ENCODE measurements around the gene ARFIP1. TPM values are rescaled to one million over a fixed set of nuclear protein-coding genes. Genes with fewer than 3 reads are reported as not detected.

The ARFIP1 gene
- total and polyA plus RNA-seq, 9 of the 15 experiments (the other 6 are each of a cell fraction or from before 2014, with no cell fraction given) = 14.1 to 25.1 (median 20.9) TPM

DNA sequence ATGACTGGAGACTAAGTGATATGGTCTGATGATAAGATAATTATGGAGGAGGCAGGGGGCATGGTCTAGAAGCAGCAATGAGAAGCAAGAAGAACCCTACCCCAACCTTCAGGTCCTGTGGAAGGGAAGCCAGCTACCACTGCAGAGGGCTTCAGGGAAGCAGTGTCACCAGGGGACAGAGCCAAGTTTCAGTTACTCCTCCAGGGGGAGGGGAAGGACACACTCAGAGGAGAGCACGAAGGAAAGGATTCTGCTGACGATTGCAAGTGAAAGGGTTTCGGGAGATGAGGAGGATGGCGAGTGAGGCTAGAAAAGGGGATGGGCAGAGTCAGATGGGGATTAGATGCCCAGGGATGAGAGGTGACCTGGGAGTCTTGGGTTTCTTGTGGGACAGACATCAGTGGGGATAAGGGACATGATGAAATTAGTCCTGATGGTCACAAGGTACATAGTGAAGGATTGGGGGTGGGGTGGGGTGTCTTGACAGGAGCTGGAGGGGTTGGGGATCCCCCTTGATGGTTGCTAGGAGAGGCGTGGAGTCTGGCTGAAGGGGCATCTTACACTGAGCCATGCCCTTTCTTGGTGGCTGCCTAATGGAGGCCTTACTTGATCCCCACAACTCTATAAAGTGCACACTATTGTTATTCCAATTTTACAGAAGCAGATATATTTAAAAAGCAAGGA lies 45.6 kb upstream of the ARFIP1 start:
- H3K9me1 ChIP-seq (ENCODE audit: control insufficient read depth, insufficient read depth, low read length) = no peaks in the 10 kb centered on the region
- no TSS peak for BruUV-seq (replicated peaks)
- intact Hi-C loops (cut with micrococcal nuclease) = no loop called here
- WGBS (ENCODE audit: insufficient coverage, low coverage, missing lambda C conversion rate) = 3% methylated on average over 5 of the region's 5 CpGs
- H3K4me3 ChIP-seq = no peak overlapping the region
- in situ Hi-C loops (cut with MboI) = no loop called here
- CTCF ChIA-PET (ENCODE audit: low intra/inter-chr PET ratio) = interaction anchor here (1.2 kb wide), 1 partner anchor 326 kb away, joined by 3 read pairs; no protein-coding TSS in a partner anchor
- H3K9me3 ChIP-seq (replicated peaks; ENCODE audit: control insufficient read depth, insufficient read depth, low read depth, low read length) = no peaks in the 10 kb centered on the region
- no peaks in the 10 kb centered on the region for H3K36me3 ChIP-seq (ENCODE audit: control insufficient read depth, insufficient read depth, low read length)
- FAIRE-seq = no peak
- no peak for TF ChIP-seq YY1 (IDR thresholded peaks at IDR 0.05; ENCODE audit: borderline replicate concordance in 1 of 3, control insufficient read depth in 1 of 3, extremely low read depth in 1 of 3, insufficient read depth in 3 of 3, insufficient read length in 1 of 3, insufficient replicate concordance in 2 of 3, low read depth in 1 of 3, low read length in 2 of 3)
- TF ChIP-seq ZFP36 (IDR thresholded peaks at IDR 0.05; ENCODE audit: low read depth, low read length, partially characterized antibody) = peak; percentile 56
- H2AFZ ChIP-seq (ENCODE audit: low read depth, low read length) = no peak overlapping the region
- no peak overlapping the region for H3K27ac ChIP-seq (ENCODE audit: extremely low read depth, low read depth, low read length)
- POLR2A ChIA-PET = interaction anchor here (0.6 kb wide), 2 partner anchors 15 to 32 kb away, joined by 3 to 4 read pairs; no protein-coding TSS in a partner anchor
- H3K27me3 ChIP-seq (ENCODE audit: control insufficient read depth in 2 of 2, insufficient read depth in 2 of 2, low read length in 2 of 2) = peaks cover 5 to 9% of the 10 kb centered on the region in 2 experiments; a peak in 3 of 5 replicates
- ATAC-seq = no peak
- DNase-seq (ENCODE audit: extremely low read depth in 1 of 4, low spot score in 3 of 4) = no peak
- H3K4me2 ChIP-seq (ENCODE audit: insufficient read depth, low read length) = no peak overlapping the region
- no peaks in the 10 kb centered on the region for H3K4me1 ChIP-seq (replicated peaks in 1 of 2; ENCODE audit: control insufficient read depth in 2 of 2, insufficient read depth in 2 of 2, low read length in 2 of 2)
- H3K79me2 ChIP-seq (ENCODE audit: control insufficient read depth, insufficient read depth, low read length) = no peaks in the 10 kb centered on the region
- H3K9ac ChIP-seq (ENCODE audit: insufficient read depth in 1 of 2, low read depth in 2 of 2, low read length in 2 of 2) = no peak overlapping the region
- H4K20me1 ChIP-seq (replicated peaks; ENCODE audit: control insufficient read depth, insufficient read depth, low read length) = no peaks in the 10 kb centered on the region

DNA sequence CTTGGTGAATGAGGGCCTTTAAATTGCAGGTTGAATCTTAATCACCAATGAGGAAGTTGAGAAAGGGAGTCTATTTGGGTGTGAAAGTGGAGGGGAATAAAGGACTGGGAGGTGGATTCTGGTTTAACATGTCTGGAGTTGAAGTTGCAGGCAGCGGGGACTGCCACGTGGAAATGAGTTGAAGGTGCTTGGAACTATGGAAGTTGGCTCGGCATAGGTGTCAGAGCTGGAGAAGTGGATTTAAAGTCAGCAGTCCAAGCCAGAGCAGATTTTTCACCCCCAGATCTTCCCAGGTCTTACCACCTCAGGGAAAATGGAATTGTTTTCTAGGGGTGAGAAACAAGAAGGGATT lies 45.1 kb upstream of the ARFIP1 start:
- intact Hi-C loops (cut with micrococcal nuclease) = loop anchor here (5.0 kb wide), 4 partner anchors 92 to 327 kb away; no protein-coding TSS in a partner anchor
- FAIRE-seq = no peak
- 2% methylated on average over 3 of the region's 3 CpGs for WGBS (ENCODE audit: insufficient coverage, low coverage, missing lambda C conversion rate)
- TF ChIP-seq ARHGAP35 (IDR thresholded peaks at IDR 0.05; ENCODE audit: partially characterized antibody) (no peak), HDAC2 (IDR thresholded peaks at IDR 0.05) (no peak), BDP1 (IDR thresholded peaks at IDR 0.05; ENCODE audit: insufficient read depth, insufficient read length) (no peak), ZNF146 (CRISPR knock-in tag; IDR thresholded peaks at IDR 0.05; ENCODE audit: unreplicated experiment) (no peak), CXXC5 (CRISPR knock-in tag; IDR thresholded peaks at IDR 0.05) (no peak), ZNF133 (CRISPR knock-in tag; IDR thresholded peaks at IDR 0.05) (no peak), DMBX1 (CRISPR knock-in tag; IDR thresholded peaks at IDR 0.05; ENCODE audit: borderline replicate concordance) (no peak)
- TF ChIP-seq, protein P1, sequence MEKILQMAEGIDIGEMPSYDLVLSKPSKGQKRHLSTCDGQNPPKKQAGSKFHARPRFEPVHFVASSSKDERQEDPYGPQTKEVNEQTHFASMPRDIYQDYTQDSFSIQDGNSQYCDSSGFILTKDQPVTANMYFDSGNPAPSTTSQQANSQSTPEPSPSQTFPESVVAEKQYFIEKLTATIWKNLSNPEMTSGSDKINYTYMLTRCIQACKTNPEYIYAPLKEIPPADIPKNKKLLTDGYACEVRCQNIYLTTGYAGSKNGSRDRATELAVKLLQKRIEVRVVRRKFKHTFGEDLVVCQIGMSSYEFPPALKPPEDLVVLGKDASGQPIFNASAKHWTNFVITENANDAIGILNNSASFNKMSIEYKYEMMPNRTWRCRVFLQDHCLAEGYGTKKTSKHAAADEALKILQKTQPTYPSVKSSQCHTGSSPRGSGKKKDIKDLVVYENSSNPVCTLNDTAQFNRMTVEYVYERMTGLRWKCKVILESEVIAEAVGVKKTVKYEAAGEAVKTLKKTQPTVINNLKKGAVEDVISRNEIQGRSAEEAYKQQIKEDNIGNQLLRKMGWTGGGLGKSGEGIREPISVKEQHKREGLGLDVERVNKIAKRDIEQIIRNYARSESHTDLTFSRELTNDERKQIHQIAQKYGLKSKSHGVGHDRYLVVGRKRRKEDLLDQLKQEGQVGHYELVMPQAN (IDR thresholded peaks at IDR 0.05; ENCODE audit: borderline replicate concordance) = no peak
- TF ChIP-seq, protein P2, sequence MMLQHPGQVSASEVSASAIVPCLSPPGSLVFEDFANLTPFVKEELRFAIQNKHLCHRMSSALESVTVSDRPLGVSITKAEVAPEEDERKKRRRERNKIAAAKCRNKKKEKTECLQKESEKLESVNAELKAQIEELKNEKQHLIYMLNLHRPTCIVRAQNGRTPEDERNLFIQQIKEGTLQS (IDR thresholded peaks at IDR 0.05) = no peak
- TF ChIP-seq, protein P2 (CRISPR knock-in tag; conservative IDR thresholded peaks at IDR 0.05) = no peak

More for the DNA sequence above, 45.1 kb upstream of the ARFIP1 start:
- H3K4me1 ChIP-seq (replicated peaks in 1 of 2; ENCODE audit: control insufficient read depth in 2 of 2, insufficient read depth in 2 of 2, low read length in 2 of 2) = no peaks in the 10 kb centered on the region
- CTCF ChIA-PET (ENCODE audit: low intra/inter-chr PET ratio) = interaction anchor here (1.1 to 1.7 kb wide), 5 partner anchors 152 to 326 kb away, joined by 3 to 9 read pairs (median 6); no protein-coding TSS in a partner anchor
- no peak overlapping the region for H3K4me3 ChIP-seq
- POLR2A ChIA-PET = no interaction called here
- H3K4me2 ChIP-seq (ENCODE audit: insufficient read depth, low read length) = no peak overlapping the region
- H2AFZ ChIP-seq (ENCODE audit: low read depth, low read length) = no peak overlapping the region
- no peaks in the 10 kb centered on the region for H3K36me3 ChIP-seq (ENCODE audit: control insufficient read depth, insufficient read depth, low read length)
- no peak overlapping the region for H3K27ac ChIP-seq (ENCODE audit: extremely low read depth, low read depth, low read length)
- BruUV-seq (replicated peaks) = no TSS peak
- in situ Hi-C loops (cut with MboI) = no loop called here
- H3K9me1 ChIP-seq (ENCODE audit: control insufficient read depth, insufficient read depth, low read length) = no peaks in the 10 kb centered on the region
- no peak for ATAC-seq
- H3K9me3 ChIP-seq (replicated peaks; ENCODE audit: control insufficient read depth, insufficient read depth, low read depth, low read length) = no peaks in the 10 kb centered on the region
- H4K20me1 ChIP-seq (replicated peaks; ENCODE audit: control insufficient read depth, insufficient read depth, low read length) = no peaks in the 10 kb centered on the region
- peaks cover 5 to 12% of the 10 kb centered on the region in 2 experiments; a peak in 3 of 5 replicates for H3K27me3 ChIP-seq (ENCODE audit: control insufficient read depth in 2 of 2, insufficient read depth in 2 of 2, low read length in 2 of 2)
- no peak for DNase-seq (ENCODE audit: extremely low read depth in 1 of 4, low spot score in 3 of 4)
- H3K79me2 ChIP-seq (ENCODE audit: control insufficient read depth, insufficient read depth, low read length) = no peaks in the 10 kb centered on the region
- H3K9ac ChIP-seq (ENCODE audit: insufficient read depth in 1 of 2, low read depth in 2 of 2, low read length in 2 of 2) = no peak overlapping the region
